Spleen (tissue), 7 donors: ENCODE measurements around the gene PLAC1.

Source experiments
- CTCF ChIP-seq, 11 experiments: fragments of 200-600 bp in 7 of 11; fragments of 450-650 bp in 4 of 11; sonication (generic) in 4 of 11; IDR thresholded peaks in 8 of 11; conservative IDR thresholded peaks in 3 of 11; 1 replicate in 7 of 11; 2 replicates in 4 of 11; pipeline versions ENCODE4 v1.4.0 to v1.8.0; 2016 to 2021; ENCODE audit warnings: antibody characterized with exemption in 11 of 11, inconsistent platforms in 4 of 11, mild to moderate bottlenecking in 1 of 11
- POLR2A ChIP-seq, 3 donors: fragments of 450-650 bp; IDR thresholded peaks; one replicate each; pipeline ENCODE4 v1.5.1; 2017; ENCODE audit warnings: antibody characterized with exemption in 3 of 3, mild to moderate bottlenecking in 1 of 3
- POLR2AphosphoS5 ChIP-seq, 3 donors: sonication (generic); formaldehyde crosslinking; IDR thresholded peaks; one replicate each; pipeline ENCODE4 v1.5.1; 2017; ENCODE audit warnings: antibody characterized with exemption in 3 of 3
- donor health status: DM: no; HTN: no; CAD: no; lungs with moderate emphysema.
- donor health status: DM: no; HTN: no; CAD: no.
- donor health status: DM: no; HTN: no; CAD: no.

- no peak for TF ChIP-seq CTCF (IDR thresholded peaks at IDR 0.05 in 8 of 11, conservative IDR thresholded peaks at IDR 0.05 in 3 of 11)
- no peak for TF ChIP-seq POLR2AphosphoS5 (IDR thresholded peaks at IDR 0.05)
- TF ChIP-seq POLR2A (IDR thresholded peaks at IDR 0.05) = no peak
Measured at GRCh38 chrX:134573683-134574035, 84.6 kb downstream of the PLAC1 start.
